GM19240 (cell line): Measurements from ENCODE around the gene IFNA13.
"Not testable (repeated sequence)": the region's sequence is repeated elsewhere in the genome, so short reads cannot be mapped to it uniquely, and the experiment has no call there.

Experiments used
- DNase-seq: peaks from one replicate; pipeline ENCODE4 v3.0.0; 2011; ENCODE audit warnings: low spot score; ENCODE audit not compliant: insufficient read length

Gene IFNA13

GRCh38 chr9:21367957-21368356 is at the start of gene IFNA13:
Gene IFNA13, minus strand, starts transcription at chr9:21368057. Its CDS starts 47 bp downstream, at chr9:21368010.
- no peak for DNase-seq

- DNase-seq: no peak
Measured at GRCh38 chr9:21415493-21416267, 47.8 kb upstream of the IFNA13 start.

- no peak for DNase-seq
Measured at GRCh38 chr9:21414220-21414940, 46.5 kb upstream of the IFNA13 start.

GRCh38 chr9:21413624-21414023 is 45.8 kb upstream of the IFNA13 start:
- no peak for DNase-seq

GRCh38 chr9:21413151-21413550 is 45.3 kb upstream of the IFNA13 start:
- no peak for DNase-seq

- DNase-seq: no peak
Measured at GRCh38 chr9:21412107-21412506, 44.2 kb upstream of the IFNA13 start.

GRCh38 chr9:21408817-21409216 is 41.0 kb upstream of the IFNA13 start, which contains the start of gene IFNA8:
Gene IFNA8, plus strand, starts transcription at chr9:21409117. Its CDS starts 60 bp downstream, at chr9:21409177.
- DNase-seq: no peak

GRCh38 chr9:21404146-21404545 is 36.3 kb upstream of the IFNA13 start:
- no peak for DNase-seq

- no peak for DNase-seq
Measured at GRCh38 chr9:21402386-21403251, 34.8 kb upstream of the IFNA13 start.

GRCh38 chr9:21399956-21400355 is 32.1 kb upstream of the IFNA13 start:
- DNase-seq: no peak

- no peak for DNase-seq
Measured at GRCh38 chr9:21398955-21399489, 31.2 kb upstream of the IFNA13 start.

GRCh38 chr9:21395778-21396717 is 28.2 kb upstream of the IFNA13 start:
- DNase-seq: no peak

- no peak for DNase-seq
Measured at GRCh38 chr9:21392270-21392669, 24.4 kb upstream of the IFNA13 start.

- no peak for DNase-seq
Measured at GRCh38 chr9:21385131-21385670, 17.3 kb upstream of the IFNA13 start, which contains the start of gene IFNA2. Gene IFNA2, minus strand, starts transcription at chr9:21385398. Its CDS starts 69 bp downstream, at chr9:21385329.

- no peak for DNase-seq
Measured at GRCh38 chr9:21383627-21384026, 15.8 kb upstream of the IFNA13 start.

- peak; percentile 35 for DNase-seq
Measured at GRCh38 chr9:21381448-21382339, 13.8 kb upstream of the IFNA13 start.

GRCh38 chr9:21371467-21371866 is 3.6 kb upstream of the IFNA13 start:
- DNase-seq: not testable (repeated sequence)

GRCh38 chr9:21367169-21367568 is 688 bp downstream of the IFNA13 start:
- not testable (repeated sequence) for DNase-seq

- no peak for DNase-seq
Measured at GRCh38 chr9:21362287-21362686, 5.6 kb downstream of the IFNA13 start.
